Uterine smooth muscle cell (primary cell): Measurements from ENCODE around the gene DRD1. TPM values are rescaled to one million over a fixed set of nuclear protein-coding genes. Genes with fewer than 3 reads are reported as not detected.

ENCODE experiments used
- total RNA-seq: library from RNA; depleted of rRNA; stranded (reverse); fragments of >200 nt; gene quantifications from 2 replicates; pipeline ENCODE4 v1.2.3, GENCODE V29; 2014

DRD1 gene
- total RNA-seq, result not detected in 2 replicates

GRCh38 chr5:175444060-175444904, at the start of gene DRD1:
TSS of gene DRD1 (minus strand) at chr5:175444182. CDS start at chr5:175443099, 1,083 bp downstream.

GRCh38 chr5:175478384-175479124, 34.6 kb upstream of the DRD1 start, which contains the start of gene SFXN1:
TSS of gene SFXN1 (plus strand) at chr5:175478560. CDS start at chr5:175492104, 13,544 bp downstream.

Other genes with a start within 250 kb of the DRD1 start
- gene SFXN1, start 34.4 kb upstream of the DRD1 start, total RNA-seq, result 133 and 241 TPM in 2 replicates
- not detected in 2 replicates for gene HRH2, start 213.9 kb upstream of the DRD1 start, total RNA-seq